Neural cell (in vitro differentiated cells): ENCODE results near the gene CDKN2AIP.
"Not testable (repeated sequence)": the region's sequence is repeated elsewhere in the genome, so short reads cannot be mapped to it uniquely, and the experiment has no call there.

Source experiments
- CTCF ChIP-seq: fragments of 450-650 bp; IDR thresholded peaks from 2 replicates; pipeline ENCODE4 v1.5.1; 2014; ENCODE audit warnings: antibody characterized with exemption, mild to moderate bottlenecking, moderate library complexity; ENCODE audit not compliant: poor library complexity, severe bottlenecking
- EP300 ChIP-seq: fragments of 450-650 bp; conservative IDR thresholded peaks from 2 replicates; pipeline ENCODE4 v1.6.1; 2014; ENCODE audit warnings: antibody characterized with exemption, mild to moderate bottlenecking, moderate library complexity; ENCODE audit not compliant: poor library complexity, severe bottlenecking
- POLR2AphosphoS5 ChIP-seq: IDR thresholded peaks from 2 replicates; pipeline ENCODE4 v1.6.1; 2012
- RAD21 ChIP-seq: fragments of 450-650 bp; conservative IDR thresholded peaks from 2 replicates; pipeline ENCODE4 v1.6.1; 2014; ENCODE audit warnings: antibody characterized with exemption, mild to moderate bottlenecking, moderate library complexity
- REST ChIP-seq: IDR thresholded peaks from 2 replicates; pipeline ENCODE4 v1.6.1; 2012; ENCODE audit warnings: borderline replicate concordance
- TAF1 ChIP-seq: IDR thresholded peaks from 2 replicates; pipeline ENCODE4 v1.6.1; 2012; ENCODE audit warnings: low read depth

GRCh38 chr4:183433183-183433582 lies 11.3 kb upstream of the CDKN2AIP start:
- not testable (repeated sequence) for TF ChIP-seq CTCF, REST, POLR2AphosphoS5, RAD21, TAF1, EP300
